NAMALWA (cell line): Measurements from ENCODE around the gene RPL34.

Source experiments
- DNase-seq: peaks from one replicate; pipeline ENCODE4 v3.0.0-alpha.2; 2015; ENCODE audit warnings: low spot score

RPL34 gene

GRCh38 chr4:108624263-108625056 lies 4.1 kb downstream of the RPL34 start:
- DNase-seq: no peak

GRCh38 chr4:108626056-108626455 lies 5.7 kb downstream of the RPL34 start:
- DNase-seq: no peak

- no peak for DNase-seq
These were observed 8.0 kb downstream of the RPL34 start for GRCh38 chr4:108628411-108628810.

GRCh38 chr4:108635070-108635655 lies 14.8 kb downstream of the RPL34 start:
- no peak for DNase-seq

GRCh38 chr4:108636246-108636645 lies 15.9 kb downstream of the RPL34 start:
- DNase-seq: no peak

GRCh38 chr4:108637856-108638255 lies 17.5 kb downstream of the RPL34 start:
- no peak for DNase-seq

- no peak for DNase-seq
These were observed 23.9 kb downstream of the RPL34 start for GRCh38 chr4:108644237-108644636.

- no peak for DNase-seq
These were observed 26.3 kb downstream of the RPL34 start for GRCh38 chr4:108646706-108647105.

- no peak for DNase-seq
These were observed 29.5 kb downstream of the RPL34 start for GRCh38 chr4:108649863-108650211.

- DNase-seq: peak; percentile 95
These were observed 30.0 kb downstream of the RPL34 start, which contains the start of gene OSTC for GRCh38 chr4:108650212-108651013. OSTC (plus strand) TSS chr4:108650599; CDS start chr4:108650656, 57 bp downstream.

GRCh38 chr4:108651014-108651791 lies 30.8 kb downstream of the RPL34 start:
- peak; percentile 62 for DNase-seq

GRCh38 chr4:108662629-108663028 lies 42.3 kb downstream of the RPL34 start:
- DNase-seq: no peak

- no peak for DNase-seq
These were observed 54.1 kb downstream of the RPL34 start for GRCh38 chr4:108674356-108674977.
